ENCODE measurements around the gene SETD4.

GRCh38 chr21:36076878-36077655 is 16.7 kb upstream of the SETD4 start:
- TF ChIP-seq CTCF (conservative IDR thresholded peaks at IDR 0.05 in 1 of 2, IDR thresholded peaks at IDR 0.05 in 1 of 2; ENCODE audit: low read depth in 1 of 2, low read length in 2 of 2) (no peak), EZH2 (IDR thresholded peaks at IDR 0.05; ENCODE audit: low read length, missing control alignments) (no peak)
